HG02678 (cell line): ENCODE data around the gene EME2.
"Not testable (repeated sequence)": the region's sequence is repeated elsewhere in the genome, so short reads cannot be mapped to it uniquely, and the experiment has no call there.

Experiments
- ATAC-seq: cut with Tn5 transposase; IDR thresholded peaks from one replicate; pipeline ENCODE4 v1.9.1; 2021; ENCODE audit warnings: mild to moderate bottlenecking, moderate library complexity; ENCODE audit not compliant: unreplicated experiment

EME2 gene

DNA sequence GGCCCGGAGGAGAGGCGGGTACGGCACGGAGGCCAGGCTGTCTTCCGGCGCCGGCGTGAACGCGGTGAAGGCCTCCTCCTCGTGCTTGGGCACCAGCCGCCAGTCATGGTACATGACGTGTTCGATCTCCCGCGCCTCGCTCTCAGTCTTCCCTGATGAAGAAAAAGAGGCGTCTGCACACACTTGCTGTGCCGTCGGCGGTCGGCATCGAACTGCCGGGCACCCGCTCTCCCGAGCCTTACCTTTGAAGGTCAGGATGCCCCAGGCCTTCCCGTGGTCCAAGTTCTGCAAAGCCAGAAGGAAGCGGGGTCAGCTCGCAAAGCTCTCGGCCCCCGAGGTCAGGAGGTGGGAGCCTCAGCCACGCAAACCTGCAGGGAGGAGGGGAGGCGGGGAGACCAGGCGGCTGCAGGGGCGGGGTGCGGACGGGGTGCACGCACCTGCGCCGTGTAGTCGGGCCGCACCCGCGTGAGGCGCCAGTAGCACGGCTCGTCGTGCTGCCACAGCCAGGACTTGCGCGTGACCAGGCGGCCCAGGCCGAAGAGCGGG lies at the start of gene EME2:
EME2 (plus strand) TSS at position 449 of the 546 bp plus-strand sequence. CDS start 418 bp downstream, outside the sequence.
- ATAC-seq: peak; percentile 14

GRCh38 chr16:1723450-1724147 lies 49.0 kb upstream of the EME2 start:
- ATAC-seq: no peak

DNA sequence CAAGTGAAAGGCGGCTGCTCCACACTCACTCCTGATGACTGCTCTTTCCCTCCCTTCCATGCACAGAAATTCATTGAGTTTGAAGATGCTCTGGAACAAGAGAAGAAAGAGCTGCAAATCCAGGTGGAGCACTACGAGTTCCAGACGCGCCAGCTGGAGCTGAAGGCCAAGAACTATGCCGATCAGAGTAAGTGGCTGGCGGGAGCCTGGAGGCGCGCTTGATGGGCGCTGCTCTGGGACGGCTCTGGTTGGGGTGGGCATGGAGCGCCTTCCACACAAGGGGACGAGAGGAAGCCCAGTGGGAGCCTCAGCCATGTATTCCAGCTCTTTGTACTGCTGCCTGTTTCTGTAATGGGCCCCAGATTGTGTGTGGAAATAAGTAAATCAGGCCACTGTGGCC lies 48.1 kb upstream of the EME2 start:
- ATAC-seq: no peak

- no peak for ATAC-seq
Measured at GRCh38 chr16:1726661-1727502, 45.7 kb upstream of the EME2 start.

- no peak for ATAC-seq
Measured at GRCh38 chr16:1727651-1728624, 44.7 kb upstream of the EME2 start.

- ATAC-seq: no peak
Measured at GRCh38 chr16:1729026-1729425, 43.6 kb upstream of the EME2 start.

GRCh38 chr16:1729445-1729844 lies 43.2 kb upstream of the EME2 start:
- no peak for ATAC-seq

- no peak for ATAC-seq
Measured at GRCh38 chr16:1731073-1731472, 41.5 kb upstream of the EME2 start.

DNA sequence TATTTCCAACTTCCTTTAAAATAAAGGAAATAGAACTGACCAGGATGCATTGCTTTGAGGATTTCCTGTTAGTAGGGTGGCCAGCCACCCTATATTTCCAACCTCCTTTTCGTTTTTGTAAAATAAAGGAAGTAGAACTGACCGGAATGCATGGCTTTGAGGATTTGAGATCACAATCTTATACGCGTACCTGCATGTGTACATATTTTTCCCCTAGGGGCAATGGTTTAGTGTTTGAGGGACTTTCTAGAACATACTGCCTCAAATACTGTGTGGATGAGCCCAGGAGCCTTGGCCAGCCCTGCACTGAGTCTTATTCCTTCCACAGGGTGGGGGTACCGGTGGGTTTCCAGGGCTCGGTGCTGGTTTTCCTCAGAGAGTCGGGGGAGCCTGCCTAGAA lies 41.0 kb upstream of the EME2 start:
- ATAC-seq: no peak

DNA sequence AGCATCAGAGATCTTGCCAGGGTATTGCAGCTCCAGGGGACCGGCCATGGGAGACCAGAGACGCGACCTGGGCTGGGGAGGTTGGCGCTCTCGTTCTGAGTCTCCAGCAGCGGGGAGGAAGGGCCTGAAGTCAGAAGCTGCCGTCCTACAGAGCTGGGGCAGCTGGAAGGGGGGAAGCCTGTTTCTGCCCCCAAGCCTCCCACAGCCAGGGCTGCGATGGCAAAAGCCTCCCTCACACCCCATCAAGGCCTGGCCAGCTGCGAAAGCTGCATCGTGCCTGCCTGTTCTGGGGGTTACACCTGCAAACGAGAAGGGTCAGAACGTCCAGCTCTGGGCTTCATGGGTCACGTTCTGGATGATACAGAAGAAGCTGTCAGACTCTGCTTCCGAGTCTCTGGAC lies 40.5 kb upstream of the EME2 start:
- ATAC-seq: no peak

DNA sequence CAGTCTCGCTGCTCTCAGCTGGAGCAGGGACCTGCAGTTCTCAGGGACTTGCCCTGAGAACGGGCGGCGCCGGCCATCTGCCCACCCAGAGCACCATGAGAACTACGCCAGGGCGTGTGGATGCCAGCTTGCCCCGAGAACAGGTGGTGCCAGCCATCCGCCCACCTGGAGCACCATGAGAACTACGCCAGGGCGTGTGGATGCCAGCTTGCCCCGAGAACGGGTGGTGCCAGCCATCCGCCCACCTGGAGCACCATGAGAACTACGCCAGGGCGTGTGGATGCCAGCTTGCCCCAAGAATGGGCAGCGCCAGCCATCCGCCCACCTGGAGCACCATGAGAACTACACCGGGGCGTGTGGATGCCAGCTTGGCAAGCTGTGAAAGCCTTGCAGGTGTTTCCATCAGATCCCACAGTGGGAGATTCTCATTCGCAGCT lies 40.0 kb upstream of the EME2 start:
- not testable (repeated sequence) for ATAC-seq

DNA sequence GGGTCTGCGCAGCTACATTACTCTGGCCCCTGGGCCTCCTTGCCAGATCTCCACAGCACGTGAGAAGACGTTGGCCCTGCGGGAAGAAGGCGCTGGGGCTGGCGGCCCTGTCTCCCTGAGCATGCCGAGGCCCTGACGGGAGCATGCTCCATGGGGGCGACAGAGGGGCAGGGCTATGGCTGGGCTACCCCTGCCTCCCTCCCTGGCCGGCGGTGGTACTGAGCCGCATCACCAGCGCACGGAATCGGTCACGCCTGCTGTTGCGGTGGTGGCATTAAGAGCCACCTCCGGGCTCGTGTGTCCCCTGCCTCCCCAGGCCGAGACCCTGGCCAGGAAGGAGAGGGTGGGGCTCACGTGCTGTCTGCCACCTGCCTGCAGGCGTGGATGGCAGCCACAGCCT lies 38.5 kb upstream of the EME2 start:
- no peak for ATAC-seq

- no peak for ATAC-seq
Measured at GRCh38 chr16:1734816-1735215, 37.8 kb upstream of the EME2 start.

- ATAC-seq: no peak
Measured at GRCh38 chr16:1740234-1740633, 32.4 kb upstream of the EME2 start.

GRCh38 chr16:1740781-1741490 lies 31.7 kb upstream of the EME2 start:
- no peak for ATAC-seq

DNA sequence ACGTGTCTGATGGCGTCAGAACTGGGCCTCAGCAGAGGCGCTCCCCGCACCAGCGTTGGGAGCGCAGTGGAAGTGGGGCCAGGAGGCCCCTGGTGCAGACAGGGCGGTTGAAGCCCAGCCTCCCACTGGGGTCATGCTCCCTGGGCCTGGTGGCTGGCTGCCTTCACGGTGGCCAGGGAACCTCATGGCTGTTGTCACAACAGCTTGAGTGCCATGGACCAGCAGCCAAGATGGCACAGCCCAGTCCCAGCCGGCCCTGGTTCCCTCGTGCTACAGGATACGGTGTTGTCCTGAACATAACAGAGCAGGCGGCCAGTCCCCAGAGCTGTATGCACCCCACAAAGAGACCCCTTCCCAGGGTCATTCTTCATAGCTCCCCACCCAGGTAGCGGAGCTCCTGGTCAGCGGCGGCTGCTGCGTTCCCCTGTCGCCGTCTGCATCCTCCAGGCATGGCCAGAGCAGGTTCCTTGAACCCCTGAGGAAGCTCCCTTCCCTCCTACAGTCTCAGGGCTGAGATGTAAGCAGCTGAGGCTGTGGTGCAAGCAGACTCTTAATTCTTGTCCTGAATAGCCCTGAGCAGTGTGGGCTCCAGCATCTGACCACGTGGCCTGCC lies 31.0 kb upstream of the EME2 start:
- ATAC-seq: no peak

DNA sequence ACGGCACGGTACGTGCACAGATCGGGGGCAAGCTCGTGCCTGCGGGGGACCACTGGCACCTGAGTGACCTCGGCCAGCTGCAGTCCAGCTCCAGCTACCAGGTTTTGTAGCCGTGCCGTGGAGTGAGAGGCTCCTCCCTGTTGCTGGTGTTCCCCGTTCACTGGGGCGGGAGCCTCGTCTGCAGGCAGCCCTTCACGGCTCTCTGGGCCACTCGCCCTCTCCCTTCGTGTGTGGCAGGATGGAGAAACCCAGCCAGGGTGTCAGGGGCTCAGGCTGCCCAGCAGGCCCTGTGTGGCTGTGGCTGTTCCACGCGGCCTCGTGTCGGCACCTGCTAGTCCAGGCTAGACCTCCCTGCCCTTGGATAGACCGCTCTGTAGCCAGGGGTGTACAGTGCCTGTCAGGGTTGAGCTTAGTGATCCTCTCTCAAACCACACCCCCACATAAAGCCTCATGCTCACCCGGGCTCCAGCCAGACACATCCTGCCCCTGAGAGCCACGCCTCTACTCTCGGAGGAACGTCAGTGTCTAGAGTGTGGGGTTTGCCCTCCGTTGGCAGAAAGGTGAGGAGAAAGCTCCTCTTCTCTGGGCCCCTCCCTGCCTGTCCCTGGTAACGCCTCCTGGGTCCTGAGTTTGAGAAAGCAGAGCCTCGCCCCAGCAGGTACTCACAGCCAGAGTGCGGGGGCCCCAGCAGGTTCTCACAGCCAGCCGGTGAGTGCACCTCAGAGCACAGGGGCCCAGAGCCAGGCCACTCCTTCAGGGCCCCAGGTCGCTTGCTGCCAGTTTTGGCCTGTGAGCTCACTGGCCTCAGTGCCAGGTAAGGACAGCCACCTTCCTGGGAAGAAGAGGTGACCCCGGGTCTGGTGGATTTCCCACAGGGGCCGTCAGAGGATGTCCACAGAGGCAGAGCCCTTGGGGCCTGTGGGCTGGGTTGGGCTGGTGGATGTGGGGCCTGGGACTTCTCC lies 29.0 kb upstream of the EME2 start:
- ATAC-seq: no peak

GRCh38 chr16:1744338-1744840 lies 28.2 kb upstream of the EME2 start:
- ATAC-seq: no peak
